HEK293T (cell line): ENCODE data around the gene UBTD1.

Experiments
- ARNT ChIP-seq: fragments of 450-650 bp; IDR thresholded peaks from 2 replicates; pipeline ENCODE4 v1.6.1; 2017; ENCODE audit warnings: mild to moderate bottlenecking
- ELF4 ChIP-seq: fragments of 450-650 bp; IDR thresholded peaks from 2 replicates; pipeline ENCODE4 v1.6.1; 2017; ENCODE audit warnings: antibody characterized with exemption
- FOXM1 ChIP-seq: fragments of 450-650 bp; IDR thresholded peaks from 2 replicates; pipeline ENCODE4 v1.6.1; 2017; ENCODE audit warnings: mild to moderate bottlenecking, borderline replicate concordance
- SP1 ChIP-seq: fragments of 450-650 bp; IDR thresholded peaks from 2 replicates; pipeline ENCODE4 v1.6.1; 2017
- TARDBP ChIP-seq: fragments of 450-650 bp; IDR thresholded peaks from 2 replicates; pipeline ENCODE4 v1.6.1; 2016
- TF ChIP-seq, protein P1 (sequence below): fragments of 450-650 bp; IDR thresholded peaks from 2 replicates; pipeline ENCODE4 v1.6.1; 2016

DNA sequence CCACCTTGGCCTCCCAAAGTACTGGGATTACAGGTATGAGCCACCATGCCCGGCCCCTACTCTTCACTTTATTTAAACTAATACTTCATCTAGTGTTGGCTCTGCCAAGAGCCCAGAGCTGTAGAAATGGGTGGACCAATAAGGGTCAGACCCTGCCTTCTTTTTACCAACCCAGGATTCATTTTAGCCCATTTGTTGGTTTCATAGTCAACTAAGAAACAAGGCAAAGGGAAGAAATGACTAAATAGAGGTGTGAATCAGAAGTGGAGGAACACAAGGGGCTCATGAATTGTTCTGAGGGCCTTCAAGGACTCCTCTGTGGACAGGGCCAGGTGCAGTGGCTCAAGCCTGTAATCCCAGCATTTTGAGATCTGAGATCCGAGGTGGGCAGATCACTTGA is 74.9 kb downstream of the UBTD1 start:
- TF ChIP-seq SP1 (no peak), TARDBP (no peak), ARNT (no peak), ELF4 (no peak), FOXM1 (no peak)
- TF ChIP-seq, protein P1, sequence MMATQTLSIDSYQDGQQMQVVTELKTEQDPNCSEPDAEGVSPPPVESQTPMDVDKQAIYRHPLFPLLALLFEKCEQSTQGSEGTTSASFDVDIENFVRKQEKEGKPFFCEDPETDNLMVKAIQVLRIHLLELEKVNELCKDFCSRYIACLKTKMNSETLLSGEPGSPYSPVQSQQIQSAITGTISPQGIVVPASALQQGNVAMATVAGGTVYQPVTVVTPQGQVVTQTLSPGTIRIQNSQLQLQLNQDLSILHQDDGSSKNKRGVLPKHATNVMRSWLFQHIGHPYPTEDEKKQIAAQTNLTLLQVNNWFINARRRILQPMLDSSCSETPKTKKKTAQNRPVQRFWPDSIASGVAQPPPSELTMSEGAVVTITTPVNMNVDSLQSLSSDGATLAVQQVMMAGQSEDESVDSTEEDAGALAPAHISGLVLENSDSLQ: no peak
